GM21576 (cell line): ENCODE measurements around the gene KCNJ2.

Experiments
- ATAC-seq: cut with Tn5 transposase; IDR thresholded peaks from one replicate; pipeline ENCODE4 v1.9.1; 2021; ENCODE audit warnings: mild to moderate bottlenecking, moderate library complexity; ENCODE audit not compliant: unreplicated experiment

KCNJ2 gene

GRCh38 chr17:70158180-70158579 is 11.2 kb upstream of the KCNJ2 start:
- ATAC-seq, result no peak

- no peak for ATAC-seq
These were observed 10.7 kb upstream of the KCNJ2 start for GRCh38 chr17:70158591-70158990.

- ATAC-seq, result no peak
These were observed 9.4 kb upstream of the KCNJ2 start for GRCh38 chr17:70159980-70160379.

GRCh38 chr17:70161519-70161918 is 7.8 kb upstream of the KCNJ2 start:
- ATAC-seq, result no peak

GRCh38 chr17:70165383-70165782 is 3.9 kb upstream of the KCNJ2 start:
- no peak for ATAC-seq

GRCh38 chr17:70166615-70167014 is 2.7 kb upstream of the KCNJ2 start:
- no peak for ATAC-seq

- ATAC-seq, result peak; percentile 8
These were observed 1.0 kb upstream of the KCNJ2 start for GRCh38 chr17:70168044-70168976.

- ATAC-seq, result no peak
These were observed 621 bp downstream of the KCNJ2 start for GRCh38 chr17:70169709-70170597.

- no peak for ATAC-seq
These were observed 1.8 kb downstream of the KCNJ2 start for GRCh38 chr17:70171159-70171558.

GRCh38 chr17:70172449-70172848 is 3.1 kb downstream of the KCNJ2 start:
- ATAC-seq, result no peak

GRCh38 chr17:70172923-70173322 is 3.6 kb downstream of the KCNJ2 start:
- ATAC-seq, result no peak

- no peak for ATAC-seq
These were observed 4.3 kb downstream of the KCNJ2 start for GRCh38 chr17:70173681-70174080.

- no peak for ATAC-seq
These were observed 12.0 kb downstream of the KCNJ2 start for GRCh38 chr17:70181376-70181775.

GRCh38 chr17:70181866-70182265 is 12.5 kb downstream of the KCNJ2 start:
- ATAC-seq, result no peak

GRCh38 chr17:70183508-70183907 is 14.2 kb downstream of the KCNJ2 start:
- ATAC-seq, result no peak

GRCh38 chr17:70184207-70184606 is 14.9 kb downstream of the KCNJ2 start:
- ATAC-seq, result no peak

GRCh38 chr17:70184770-70185169 is 15.4 kb downstream of the KCNJ2 start:
- ATAC-seq, result no peak

GRCh38 chr17:70185285-70185684 is 16.0 kb downstream of the KCNJ2 start:
- ATAC-seq, result no peak

GRCh38 chr17:70187383-70187782 is 18.1 kb downstream of the KCNJ2 start:
- ATAC-seq, result no peak

GRCh38 chr17:70190959-70191805 is 21.9 kb downstream of the KCNJ2 start:
- no peak for ATAC-seq

GRCh38 chr17:70195091-70195490 is 25.8 kb downstream of the KCNJ2 start:
- ATAC-seq, result no peak
